Fibroblast of the aortic adventitia (primary cell): ENCODE measurements around the gene EFTUD2. TPM values are rescaled to one million over a fixed set of nuclear protein-coding genes. Genes with fewer than 3 reads are reported as not detected.

Experiments used
- DNase-seq: peaks from one replicate; pipeline ENCODE4 v3.0.0-alpha.2; 2010; ENCODE audit warnings: low read depth
- H3K4me3 ChIP-seq: 2 replicates; pipeline ENCODE4 v1.5.1; 2011; ENCODE audit warnings: low read depth, mild to moderate bottlenecking, control low read depth, low read length, moderate library complexity
- CTCF ChIP-seq: IDR thresholded peaks from 2 replicates; pipeline ENCODE4 v1.5.1; 2011; ENCODE audit warnings: mild to moderate bottlenecking, low read length, control low read depth, inconsistent platforms; ENCODE audit not compliant: insufficient read depth
- total RNA-seq: library from RNA; depleted of rRNA; stranded (reverse); fragments of >200 nt; gene quantifications from 2 replicates; pipeline ENCODE4 v1.2.3, GENCODE V29; 2012; ENCODE audit warnings: low replicate concordance

The EFTUD2 gene
- total RNA-seq, 1 donor, result 79.9 TPM

GRCh38 chr17:44902135-44902760, 3.0 kb upstream of the EFTUD2 start:
- DNase-seq, result no peak
- no peak for TF ChIP-seq CTCF

GRCh38 chr17:44901411-44901921, 2.2 kb upstream of the EFTUD2 start:
- peak; percentile 22 for TF ChIP-seq CTCF
- peak; percentile 59 for DNase-seq
- no peak overlapping the region for H3K4me3 ChIP-seq

More at GRCh38 chr17:44902135-44902760, 3.0 kb upstream of the EFTUD2 start:
- no peak overlapping the region for H3K4me3 ChIP-seq

- TF ChIP-seq CTCF, result no peak
- peak; percentile 89 for DNase-seq
- H3K4me3 ChIP-seq, result no peak overlapping the region
Measured at GRCh38 chr17:44900894-44901293, 1.6 kb upstream of the EFTUD2 start.

DNA sequence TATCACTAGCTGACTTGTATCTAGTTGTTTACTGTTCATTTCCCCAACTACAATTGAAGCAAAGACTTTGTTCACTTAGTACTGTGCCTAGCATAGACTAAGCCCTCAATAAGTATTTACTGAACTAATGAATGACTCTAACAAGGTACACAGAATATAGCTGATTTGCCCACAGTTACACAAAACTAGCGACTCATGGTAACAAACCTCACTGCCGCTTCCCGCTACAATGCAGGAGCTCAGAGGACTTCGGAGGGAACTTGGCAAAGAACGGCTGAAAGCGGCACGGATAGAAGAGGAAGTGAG, 524 bp downstream of the EFTUD2 start:
- DNase-seq, result no peak
- TF ChIP-seq CTCF, result no peak
- H3K4me3 ChIP-seq, result peak overlapping the region; percentile 100

DNA sequence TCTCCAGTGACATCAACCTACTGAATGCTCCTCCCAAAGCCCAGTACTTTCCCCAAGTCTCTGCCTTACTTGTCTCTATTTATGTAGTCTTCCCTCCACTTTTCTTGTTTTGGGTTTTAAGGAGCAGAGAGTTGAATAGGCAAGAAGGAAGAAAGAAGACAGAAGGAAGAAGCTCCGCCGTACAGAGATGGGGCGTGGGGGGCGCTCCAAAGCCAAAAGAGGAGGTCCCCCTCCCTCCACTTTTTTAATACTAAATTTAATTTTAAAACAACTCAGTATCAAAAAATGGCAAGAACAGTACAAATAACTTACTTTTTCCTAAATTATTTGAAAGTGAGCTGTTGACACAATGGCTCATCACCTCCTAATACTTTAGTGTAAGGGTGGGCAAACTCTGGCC, 4.6 kb downstream of the EFTUD2 start:
- no peak for DNase-seq
- no peak overlapping the region for H3K4me3 ChIP-seq
- TF ChIP-seq CTCF, result no peak

DNA sequence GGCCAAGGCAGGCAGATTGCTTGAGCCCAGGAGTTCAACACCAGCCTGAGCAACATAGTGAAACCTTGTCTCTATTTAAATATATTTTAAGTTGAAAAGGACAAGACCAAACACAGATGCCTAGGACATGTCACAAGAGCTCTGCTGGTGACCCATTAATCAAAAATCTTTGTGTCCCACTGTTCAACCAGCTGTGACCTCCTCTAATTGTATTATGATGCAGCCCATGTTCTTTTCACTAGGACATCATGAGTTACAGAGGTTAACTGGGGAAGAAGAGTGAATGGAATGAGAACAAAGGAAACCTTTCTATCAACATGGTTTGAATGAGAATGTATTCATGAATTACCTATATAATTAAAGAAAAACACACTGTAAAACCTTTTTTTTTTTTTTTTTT, 7.0 kb downstream of the EFTUD2 start:
- no peak for TF ChIP-seq CTCF
- DNase-seq, result no peak
- no peak overlapping the region for H3K4me3 ChIP-seq

DNA sequence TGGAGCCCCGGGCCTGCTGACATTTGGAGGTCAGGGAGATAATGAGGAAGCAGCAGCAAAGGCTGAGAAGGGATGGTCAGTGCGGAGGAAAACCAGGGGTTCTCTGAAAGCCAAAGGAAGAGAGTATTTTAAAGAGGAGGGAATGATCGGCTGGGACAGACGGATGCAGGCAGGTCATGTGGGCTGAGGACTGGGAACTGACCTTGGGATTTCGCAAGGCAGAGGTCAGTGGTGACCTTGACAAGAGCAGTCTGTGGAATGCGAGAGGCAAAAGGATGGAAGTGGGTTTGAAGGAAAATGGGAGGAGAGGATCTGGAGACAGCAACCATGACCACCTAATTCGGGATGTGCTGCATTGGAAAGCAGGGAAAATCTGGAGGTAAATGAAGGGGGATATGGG, 10.2 kb downstream of the EFTUD2 start:
- H3K4me3 ChIP-seq, result no peak overlapping the region
- no peak for DNase-seq
- TF ChIP-seq CTCF, result no peak
